GM04504 (cell line): ENCODE data around the gene C2.
"Not testable (repeated sequence)": the region's sequence is repeated elsewhere in the genome, so short reads cannot be mapped to it uniquely, and the experiment has no call there.

Experiments
- DNase-seq: peaks from one replicate; pipeline ENCODE4 v3.0.0-alpha.2; 2012; ENCODE audit warnings: low read depth

Gene C2

GRCh38 chr6:31927863-31928671 lies 550 bp downstream of the C2 start:
- DNase-seq, result no peak

GRCh38 chr6:31928672-31928939 lies 1.1 kb downstream of the C2 start:
- DNase-seq, result no peak

DNA sequence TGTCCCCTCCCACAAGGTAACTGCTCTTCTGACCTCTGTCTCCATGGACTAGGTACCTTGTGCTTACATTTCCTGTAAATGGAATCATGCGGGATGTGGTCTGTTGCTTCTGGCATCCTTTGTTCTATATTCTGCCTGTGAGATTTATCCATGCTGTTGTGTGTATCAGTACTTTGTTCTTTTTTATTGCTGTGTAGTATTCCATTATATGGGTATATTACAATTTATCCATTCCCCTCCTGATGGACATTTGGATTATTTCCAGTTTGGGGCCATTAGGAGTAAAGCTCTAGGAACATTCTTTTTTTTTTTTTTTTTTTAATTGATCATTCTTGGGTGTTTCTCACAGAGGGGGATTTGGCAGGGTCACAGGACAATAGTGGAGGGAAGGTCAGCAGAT lies 3.4 kb downstream of the C2 start:
- DNase-seq, result no peak

- not testable (repeated sequence) for DNase-seq
Observed at GRCh38 chr6:31932137-31932536, 4.6 kb downstream of the C2 start.

DNA sequence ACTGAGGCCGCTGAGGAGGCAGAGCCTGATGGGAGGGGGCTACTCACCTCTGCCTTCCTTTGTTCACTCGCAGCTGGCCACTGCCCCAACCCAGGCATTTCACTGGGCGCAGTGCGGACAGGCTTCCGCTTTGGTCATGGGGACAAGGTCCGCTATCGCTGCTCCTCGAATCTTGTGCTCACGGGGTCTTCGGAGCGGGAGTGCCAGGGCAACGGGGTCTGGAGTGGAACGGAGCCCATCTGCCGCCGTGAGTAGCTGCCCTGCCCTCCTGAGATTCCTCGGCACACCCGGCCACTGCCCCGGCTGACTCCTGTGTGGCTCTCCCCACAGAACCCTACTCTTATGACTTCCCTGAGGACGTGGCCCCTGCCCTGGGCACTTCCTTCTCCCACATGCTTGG lies 6.0 kb downstream of the C2 start:
- DNase-seq, result no peak

GRCh38 chr6:31935021-31935420 lies 7.5 kb downstream of the C2 start:
- DNase-seq, result no peak

DNA sequence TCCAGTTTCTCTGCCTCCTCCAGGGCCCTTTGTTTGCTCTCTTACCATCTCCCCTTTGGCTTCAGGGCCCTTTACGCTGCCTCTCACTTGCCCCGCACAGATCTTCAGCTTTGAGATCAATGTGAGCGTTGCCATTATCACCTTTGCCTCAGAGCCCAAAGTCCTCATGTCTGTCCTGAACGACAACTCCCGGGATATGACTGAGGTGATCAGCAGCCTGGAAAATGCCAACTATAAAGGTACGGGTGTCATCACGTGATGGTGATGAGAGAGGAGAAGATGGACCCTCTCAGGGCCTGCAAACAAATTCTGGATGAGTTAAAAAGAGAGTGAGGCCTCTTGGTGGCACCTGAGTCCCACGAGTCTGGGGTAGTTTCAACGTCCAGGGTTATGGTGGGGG lies 8.3 kb downstream of the C2 start:
- DNase-seq, result no peak

- no peak for DNase-seq
Observed at GRCh38 chr6:31940256-31940664, 12.7 kb downstream of the C2 start.

DNA sequence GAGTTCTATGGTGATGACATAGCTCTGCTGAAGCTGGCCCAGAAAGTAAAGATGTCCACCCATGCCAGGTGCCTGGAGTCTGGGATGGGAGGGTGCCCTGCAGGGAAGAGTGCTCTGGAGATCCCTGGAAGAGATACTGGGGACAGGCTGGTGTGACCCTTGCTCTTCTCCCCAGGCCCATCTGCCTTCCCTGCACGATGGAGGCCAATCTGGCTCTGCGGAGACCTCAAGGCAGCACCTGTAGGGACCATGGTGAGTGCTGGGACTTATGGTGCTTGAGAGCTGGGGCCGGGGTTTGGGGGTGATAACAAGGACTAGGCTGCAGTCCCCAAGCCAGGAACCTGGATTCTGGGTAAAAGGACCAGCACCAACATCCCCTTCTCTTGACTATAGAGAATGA lies 16.2 kb downstream of the C2 start:
- DNase-seq, result no peak

DNA sequence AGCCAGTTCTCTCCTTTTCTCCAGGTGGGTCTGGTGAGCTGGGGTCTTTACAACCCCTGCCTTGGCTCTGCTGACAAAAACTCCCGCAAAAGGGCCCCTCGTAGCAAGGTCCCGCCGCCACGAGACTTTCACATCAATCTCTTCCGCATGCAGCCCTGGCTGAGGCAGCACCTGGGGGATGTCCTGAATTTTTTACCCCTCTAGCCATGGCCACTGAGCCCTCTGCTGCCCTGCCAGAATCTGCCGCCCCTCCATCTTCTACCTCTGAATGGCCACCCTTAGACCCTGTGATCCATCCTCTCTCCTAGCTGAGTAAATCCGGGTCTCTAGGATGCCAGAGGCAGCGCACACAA lies 17.6 kb downstream of the C2 start:
- DNase-seq, result no peak

GRCh38 chr6:31945507-31946369 lies 18.2 kb downstream of the C2 start, which contains the start of gene CFB:
CFB (plus strand) TSS chr6:31946095; CDS start chr6:31946222, 127 bp downstream.
- peak; percentile 75 for DNase-seq

- DNase-seq, result no peak
Observed at GRCh38 chr6:31946370-31946885, 18.9 kb downstream of the C2 start.

DNA sequence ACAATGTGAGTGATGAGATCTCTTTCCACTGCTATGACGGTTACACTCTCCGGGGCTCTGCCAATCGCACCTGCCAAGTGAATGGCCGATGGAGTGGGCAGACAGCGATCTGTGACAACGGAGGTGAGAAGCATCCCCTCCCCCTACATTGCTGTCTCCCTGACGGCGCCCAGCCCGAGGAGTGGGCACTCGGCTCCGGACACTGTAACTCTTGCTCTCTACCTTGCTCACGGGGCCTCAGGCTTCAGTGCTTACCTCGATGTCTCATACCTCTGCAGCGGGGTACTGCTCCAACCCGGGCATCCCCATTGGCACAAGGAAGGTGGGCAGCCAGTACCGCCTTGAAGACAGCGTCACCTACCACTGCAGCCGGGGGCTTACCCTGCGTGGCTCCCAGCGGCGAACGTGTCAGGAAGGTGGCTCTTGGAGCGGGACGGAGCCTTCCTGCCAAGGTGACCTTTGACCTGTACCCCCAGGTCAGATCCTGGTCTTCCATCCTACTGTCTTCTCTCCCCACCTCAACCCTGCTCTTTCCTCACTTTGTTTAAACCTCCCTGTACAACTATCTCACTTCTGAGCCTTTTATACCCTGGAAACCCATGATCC lies 19.7 kb downstream of the C2 start:
- no peak for DNase-seq

DNA sequence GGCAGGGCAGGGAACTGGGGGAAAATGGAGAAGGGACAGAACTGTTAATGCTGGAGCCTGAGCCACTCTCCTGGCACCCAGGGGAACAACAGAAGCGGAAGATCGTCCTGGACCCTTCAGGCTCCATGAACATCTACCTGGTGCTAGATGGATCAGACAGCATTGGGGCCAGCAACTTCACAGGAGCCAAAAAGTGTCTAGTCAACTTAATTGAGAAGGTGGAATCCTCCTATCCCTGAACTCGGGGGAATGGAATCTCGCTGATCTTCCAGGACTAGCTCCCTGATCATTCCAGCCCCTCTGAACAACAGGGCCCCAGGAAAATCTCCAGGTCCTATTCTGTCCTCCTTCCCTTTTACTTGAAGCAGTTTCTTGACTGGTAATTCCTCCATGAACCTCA lies 20.3 kb downstream of the C2 start:
- DNase-seq, result no peak

- no peak for DNase-seq
Observed at GRCh38 chr6:31948306-31948705, 20.8 kb downstream of the C2 start.

DNA sequence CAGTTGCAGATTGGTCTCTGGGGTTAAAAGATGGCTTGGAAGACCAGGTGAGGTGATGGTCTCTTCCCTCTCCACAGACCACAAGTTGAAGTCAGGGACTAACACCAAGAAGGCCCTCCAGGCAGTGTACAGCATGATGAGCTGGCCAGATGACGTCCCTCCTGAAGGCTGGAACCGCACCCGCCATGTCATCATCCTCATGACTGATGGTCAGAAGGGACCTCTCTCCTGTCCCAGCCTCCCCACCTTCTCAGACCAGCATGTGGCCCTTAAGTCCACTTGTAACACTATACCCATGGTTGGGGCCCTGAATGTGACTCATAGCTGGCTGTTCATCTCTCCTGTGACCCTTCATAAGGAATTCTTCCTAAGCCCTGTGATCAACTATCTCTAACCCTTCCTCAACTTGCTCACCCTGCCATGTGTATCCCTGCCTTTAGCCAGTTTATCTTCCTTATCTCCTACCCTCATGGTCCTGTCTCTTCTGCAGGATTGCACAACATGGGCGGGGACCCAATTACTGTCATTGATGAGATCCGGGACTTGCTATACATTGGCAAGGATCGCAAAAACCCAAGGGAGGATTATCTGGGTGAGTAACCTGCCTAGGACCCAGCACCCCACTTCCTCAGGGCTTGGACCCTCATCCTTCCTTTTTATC lies 21.4 kb downstream of the C2 start:
- no peak for DNase-seq

DNA sequence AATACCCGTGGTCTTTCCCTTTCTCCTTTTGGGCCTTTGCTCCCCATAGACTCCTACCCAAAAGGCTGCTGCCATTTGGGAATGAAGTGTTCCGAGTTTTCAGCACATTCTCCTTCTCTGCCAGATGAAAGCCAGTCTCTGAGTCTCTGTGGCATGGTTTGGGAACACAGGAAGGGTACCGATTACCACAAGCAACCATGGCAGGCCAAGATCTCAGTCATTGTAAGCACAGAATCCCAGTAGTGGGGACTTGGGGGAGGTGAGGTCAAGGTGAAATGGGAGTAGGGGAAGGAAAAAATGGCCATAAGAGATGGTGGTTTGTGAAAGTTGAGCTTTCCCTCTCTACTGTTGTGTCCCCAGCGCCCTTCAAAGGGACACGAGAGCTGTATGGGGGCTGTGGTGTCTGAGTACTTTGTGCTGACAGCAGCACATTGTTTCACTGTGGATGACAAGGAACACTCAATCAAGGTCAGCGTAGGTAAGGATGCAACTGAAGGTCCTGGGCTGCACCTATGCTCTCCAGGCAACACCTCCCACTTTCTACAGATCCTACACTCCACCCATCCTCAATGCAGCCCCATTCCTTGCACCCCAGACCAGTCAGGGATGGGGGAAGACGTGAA lies 22.5 kb downstream of the C2 start:
- no peak for DNase-seq

DNA sequence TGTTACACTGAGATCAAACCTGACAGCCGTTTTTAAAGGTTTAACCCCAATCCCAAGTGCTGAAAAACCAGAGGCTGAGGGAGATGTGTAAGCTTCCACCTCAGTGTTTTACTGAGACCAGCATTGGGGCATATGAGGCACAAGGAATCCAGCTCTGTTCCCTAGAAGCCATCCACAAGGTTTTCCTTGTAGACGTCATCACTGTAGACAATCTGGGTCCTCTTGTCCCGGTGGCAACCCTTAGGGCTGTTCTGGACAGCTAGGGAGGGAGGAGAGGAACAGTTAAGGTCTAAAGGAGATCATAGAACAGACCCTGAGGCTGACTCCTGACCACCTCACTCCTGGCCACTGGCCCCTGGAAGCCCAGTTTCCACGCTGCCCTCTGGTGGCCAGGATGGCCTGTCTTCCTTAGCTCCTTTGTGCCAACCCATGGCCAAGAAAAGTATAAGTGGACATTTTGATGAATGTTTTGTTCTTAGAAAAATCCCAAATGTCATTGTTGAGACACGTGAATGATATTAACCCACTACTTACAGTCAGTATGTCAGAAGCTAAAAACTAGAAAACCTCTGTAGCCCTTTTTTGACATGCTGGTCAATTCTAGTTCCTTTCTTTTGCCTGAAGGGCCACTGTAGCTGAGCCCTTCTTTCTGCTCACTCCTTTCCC lies 24.8 kb downstream of the C2 start:
- no peak for DNase-seq

GRCh38 chr6:31952890-31953289 lies 25.4 kb downstream of the C2 start:
- DNase-seq, result no peak

- DNase-seq, result no peak
Observed at GRCh38 chr6:31954511-31954910, 27.0 kb downstream of the C2 start.

- DNase-seq, result no peak
Observed at GRCh38 chr6:31956796-31957195, 29.3 kb downstream of the C2 start.

- no peak for DNase-seq
Observed at GRCh38 chr6:31958412-31958740, 30.9 kb downstream of the C2 start.
